Activated naive CD8-positive, alpha-beta T cell treated with anti-CD3 and anti-CD28 coated beads for 36 hours (primary cell): ENCODE results near the gene GTF3A. TPM values are rescaled to one million over a fixed set of nuclear protein-coding genes. Genes with fewer than 3 reads are reported as not detected.

Experiments
- DNase-seq: peaks from one replicate; pipeline ENCODE4 v3.0.0; 2021
- H3K27ac Mint-ChIP-seq: one replicate; pipeline ENCODE4 v1.8.0; 2022; ENCODE audit warnings: mild to moderate bottlenecking, moderate library complexity, mixed read lengths
- H3K27me3 Mint-ChIP-seq: one replicate; pipeline ENCODE4 v1.8.0; 2022; ENCODE audit warnings: mild to moderate bottlenecking, mixed read lengths
- H3K36me3 Mint-ChIP-seq: one replicate; pipeline ENCODE4 v1.8.0; 2021; ENCODE audit warnings: mild to moderate bottlenecking, mixed read lengths
- H3K4me1 Mint-ChIP-seq: one replicate; pipeline ENCODE4 v1.8.0; 2021; ENCODE audit warnings: mixed read lengths
- H3K4me3 Mint-ChIP-seq: one replicate; pipeline ENCODE4 v1.8.0; 2022; ENCODE audit warnings: mild to moderate bottlenecking, moderate library complexity, mixed read lengths
- H3K9me3 Mint-ChIP-seq: one replicate; pipeline ENCODE4 v1.8.0; 2022; ENCODE audit warnings: mixed read lengths
- total RNA-seq, 2 experiments: library from RNA; stranded (reverse); gene quantifications; one replicate each; pipeline ENCODE4 v1.2.3, GENCODE V29; 2021

GTF3A gene
- total RNA-seq, 2 experiments from 2014 or later: 284 to 285 TPM

DNA sequence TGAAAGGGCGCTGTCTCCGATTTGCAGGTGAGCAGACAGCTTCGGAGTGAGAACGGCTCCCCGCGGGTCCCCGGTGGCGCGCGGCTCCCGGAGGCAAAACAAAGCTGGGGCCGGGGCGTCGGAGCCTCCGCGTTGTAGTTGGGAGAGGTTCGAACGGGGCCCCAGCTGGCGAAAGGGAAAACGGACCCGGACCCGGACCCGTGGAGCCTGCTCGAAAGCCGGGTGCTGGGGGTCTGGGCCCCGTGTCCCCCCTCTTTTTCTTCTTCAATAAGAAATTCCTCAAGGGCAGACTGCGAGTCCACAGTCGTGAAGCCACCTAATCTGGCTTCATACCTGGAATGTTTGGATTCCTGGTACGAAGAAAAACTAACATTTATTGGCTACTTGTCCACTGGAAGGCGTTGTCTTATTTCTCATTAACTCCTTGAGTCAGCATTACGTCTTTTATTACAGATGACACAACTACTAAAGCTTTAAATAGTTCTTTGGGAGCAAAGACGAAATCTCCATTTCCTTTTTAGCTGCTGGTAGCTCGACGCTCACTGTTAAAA, 26.6 kb downstream of the GTF3A start:
- Mint-ChIP-seq H3K4me1 (peaks cover 46% of the 10 kb centered on the region), H3K27me3 (no peaks in the 10 kb centered on the region), H3K36me3 (peaks cover 10% of the 10 kb centered on the region), H3K27ac (peak overlapping the region; percentile 96), H3K4me3 (peak overlapping the region; percentile 91), H3K9me3 (no peaks in the 10 kb centered on the region)
- DNase-seq: peak; percentile 20

GRCh38 chr13:27455331-27455855, 31.0 kb downstream of the GTF3A start:
- Mint-ChIP-seq H3K36me3 (no peaks in the 10 kb centered on the region), H3K4me3 (peak overlapping the region; percentile 85), H3K27me3 (no peaks in the 10 kb centered on the region), H3K4me1 (peaks cover 24% of the 10 kb centered on the region), H3K9me3 (no peaks in the 10 kb centered on the region), H3K27ac (peak overlapping the region; percentile 96)
- DNase-seq: no peak

GRCh38 chr13:27461940-27462584, 37.6 kb downstream of the GTF3A start:
- DNase-seq: no peak
- Mint-ChIP-seq H3K9me3 (no peaks in the 10 kb centered on the region), H3K4me3 (no peak overlapping the region), H3K27me3 (no peaks in the 10 kb centered on the region), H3K27ac (no peak overlapping the region), H3K36me3 (no peaks in the 10 kb centered on the region), H3K4me1 (peaks cover 2% of the 10 kb centered on the region)

DNA sequence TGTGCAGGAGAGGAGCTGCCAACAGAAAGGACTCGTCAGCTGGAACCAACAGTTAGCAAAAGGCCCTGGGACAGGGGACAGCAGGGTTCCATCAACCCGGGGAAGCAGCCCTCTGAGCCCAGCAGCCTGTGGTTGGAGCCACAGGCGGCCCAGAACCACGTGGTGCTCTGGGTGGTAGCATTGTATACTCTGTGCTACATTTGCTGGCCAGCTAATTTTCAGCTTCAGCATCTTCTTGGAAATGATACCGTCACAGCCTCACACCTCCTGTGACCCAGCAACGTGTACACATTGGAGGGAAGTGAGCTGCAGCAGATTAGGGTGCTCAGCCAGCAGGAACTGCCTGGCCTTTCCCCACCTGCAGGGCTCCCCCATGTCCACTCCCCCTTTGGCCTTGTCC, 39.1 kb downstream of the GTF3A start:
- H3K9me3 Mint-ChIP-seq: no peaks in the 10 kb centered on the region
- no peak overlapping the region for H3K4me3 Mint-ChIP-seq
- peaks cover 2% of the 10 kb centered on the region for H3K4me1 Mint-ChIP-seq
- no peaks in the 10 kb centered on the region for H3K36me3 Mint-ChIP-seq
- no peaks in the 10 kb centered on the region for H3K27me3 Mint-ChIP-seq
- H3K27ac Mint-ChIP-seq: no peak overlapping the region
- no peak for DNase-seq

DNA sequence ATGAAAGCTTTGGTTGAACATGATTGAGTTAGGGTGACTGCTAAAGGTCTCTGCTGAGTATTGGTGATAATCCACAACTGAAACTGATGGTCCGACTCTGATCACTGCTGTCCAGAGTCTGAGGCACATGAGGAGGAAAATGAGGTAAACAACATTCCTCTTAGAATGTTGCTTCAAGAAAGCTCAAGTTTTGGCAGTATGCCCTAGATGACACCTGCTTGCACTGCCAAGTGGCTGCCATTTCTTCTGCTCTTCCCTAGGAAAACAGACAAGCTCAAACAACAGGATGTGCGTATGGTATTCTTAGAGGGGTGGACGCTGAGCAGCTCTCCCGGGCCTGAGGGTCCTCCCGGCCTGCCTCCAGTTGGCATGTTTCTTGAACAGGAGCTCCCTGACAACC, 41.2 kb downstream of the GTF3A start:
- no peaks in the 10 kb centered on the region for H3K9me3 Mint-ChIP-seq
- no peak overlapping the region for H3K4me3 Mint-ChIP-seq
- no peak for DNase-seq
- no peaks in the 10 kb centered on the region for H3K27me3 Mint-ChIP-seq
- peaks cover 2% of the 10 kb centered on the region for H3K4me1 Mint-ChIP-seq
- H3K36me3 Mint-ChIP-seq: no peaks in the 10 kb centered on the region
- H3K27ac Mint-ChIP-seq: no peak overlapping the region

DNA sequence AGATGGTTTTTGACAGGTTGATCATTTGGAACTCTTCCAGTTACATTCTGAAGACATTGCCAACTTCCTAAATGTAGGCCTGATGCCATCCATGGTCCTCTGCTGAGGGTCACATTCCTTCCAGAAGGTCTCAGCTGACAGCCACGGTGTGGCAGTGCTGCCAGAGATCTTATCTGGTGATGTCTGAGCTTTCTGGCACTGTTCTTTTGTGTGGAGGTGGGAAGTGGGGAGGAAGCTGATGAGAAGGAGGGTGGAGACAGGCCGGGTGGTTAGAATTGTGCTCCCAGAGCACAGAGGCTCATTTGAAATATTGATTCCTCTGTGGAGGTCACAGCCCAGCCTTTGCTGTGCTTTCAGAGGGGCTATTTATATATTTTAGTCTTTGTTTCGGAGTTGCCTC, 42.1 kb downstream of the GTF3A start:
- Mint-ChIP-seq H3K36me3 (no peaks in the 10 kb centered on the region), H3K27ac (no peak overlapping the region), H3K4me1 (peaks cover 2% of the 10 kb centered on the region), H3K9me3 (no peaks in the 10 kb centered on the region), H3K27me3 (no peaks in the 10 kb centered on the region), H3K4me3 (no peak overlapping the region)
- DNase-seq: no peak

DNA sequence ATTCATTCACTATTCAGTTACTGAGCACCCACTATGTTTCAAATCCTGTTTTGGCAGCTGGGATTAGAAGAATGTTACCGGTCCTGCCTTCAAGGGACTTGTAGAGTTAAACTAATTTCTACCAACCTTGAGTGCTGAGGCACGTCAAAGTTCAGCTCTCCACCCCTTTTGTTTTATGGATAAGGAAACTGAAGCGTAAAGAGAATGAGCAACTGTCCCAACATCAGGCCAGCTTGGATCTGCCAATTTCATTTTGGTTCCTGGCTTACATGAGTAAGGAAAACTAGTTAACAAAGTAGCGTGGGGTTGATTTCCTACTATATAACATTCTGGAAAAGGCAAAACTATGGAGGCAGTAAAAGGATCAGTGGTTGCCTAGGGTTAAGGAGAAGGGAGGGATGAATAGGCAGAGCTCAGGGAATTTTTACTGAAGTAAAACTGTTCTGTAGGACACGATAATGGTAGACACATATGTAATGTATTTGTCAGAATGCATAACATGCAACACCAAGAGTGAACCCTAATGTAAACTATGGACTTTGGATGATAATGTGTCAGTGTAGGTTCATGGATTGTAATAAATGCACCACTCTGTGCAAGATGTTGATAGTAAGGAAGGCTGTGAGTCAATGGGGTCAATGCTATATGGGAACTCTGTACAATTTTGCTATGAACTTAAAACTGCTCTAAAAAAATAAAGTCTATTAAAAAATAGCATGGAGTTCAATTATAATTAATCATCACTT, 45.8 kb downstream of the GTF3A start:
- no peaks in the 10 kb centered on the region for H3K36me3 Mint-ChIP-seq
- peaks cover 2% of the 10 kb centered on the region for H3K4me1 Mint-ChIP-seq
- H3K27me3 Mint-ChIP-seq: no peaks in the 10 kb centered on the region
- no peak overlapping the region for H3K4me3 Mint-ChIP-seq
- DNase-seq: no peak
- H3K27ac Mint-ChIP-seq: no peak overlapping the region
- no peaks in the 10 kb centered on the region for H3K9me3 Mint-ChIP-seq

DNA sequence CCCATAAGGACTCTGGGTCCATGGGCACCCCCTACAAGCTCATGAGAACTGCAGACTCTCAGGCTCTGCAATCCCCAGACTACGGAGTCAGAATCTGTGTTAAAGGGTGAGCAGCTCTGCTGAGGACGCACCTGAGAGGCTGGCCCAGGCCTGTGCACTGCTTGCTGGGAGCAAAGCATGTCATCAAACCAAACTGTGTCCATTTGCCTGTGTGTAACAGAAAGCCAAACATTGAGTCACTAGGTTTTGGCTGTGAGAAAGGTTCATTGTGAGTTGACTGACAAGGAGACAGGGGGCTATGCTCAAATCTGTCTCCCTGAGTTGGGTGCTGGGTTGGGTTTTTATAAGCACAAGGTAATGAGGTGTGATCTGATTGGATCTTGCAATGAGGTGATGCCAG, 48.0 kb downstream of the GTF3A start:
- Mint-ChIP-seq H3K4me3 (no peak overlapping the region), H3K36me3 (no peaks in the 10 kb centered on the region), H3K27ac (no peak overlapping the region), H3K9me3 (no peaks in the 10 kb centered on the region), H3K27me3 (no peaks in the 10 kb centered on the region), H3K4me1 (peaks cover 4% of the 10 kb centered on the region)
- DNase-seq: no peak

DNA sequence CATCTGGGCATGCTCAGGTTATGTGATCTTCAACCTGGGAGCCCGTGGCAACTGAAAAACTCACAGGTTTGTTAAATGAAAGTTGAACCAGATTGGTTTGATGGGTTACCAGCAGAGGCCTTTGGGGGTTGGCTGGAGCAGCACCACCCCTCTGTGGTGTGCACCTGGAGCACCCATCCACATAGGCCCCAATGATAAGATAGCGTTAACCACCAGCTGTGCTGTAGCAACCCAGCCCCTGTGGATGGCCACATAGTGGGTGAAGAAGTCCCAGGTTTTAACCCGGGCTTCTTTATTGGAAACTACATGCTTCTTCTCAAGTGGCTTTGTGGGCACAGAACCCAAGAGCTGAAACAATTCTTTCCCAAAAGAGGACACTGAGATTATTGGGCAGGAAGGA, 48.5 kb downstream of the GTF3A start:
- no peak overlapping the region for H3K27ac Mint-ChIP-seq
- no peak overlapping the region for H3K4me3 Mint-ChIP-seq
- H3K36me3 Mint-ChIP-seq: no peaks in the 10 kb centered on the region
- no peaks in the 10 kb centered on the region for H3K9me3 Mint-ChIP-seq
- H3K4me1 Mint-ChIP-seq: peaks cover 8% of the 10 kb centered on the region
- no peak for DNase-seq
- H3K27me3 Mint-ChIP-seq: no peaks in the 10 kb centered on the region

DNA sequence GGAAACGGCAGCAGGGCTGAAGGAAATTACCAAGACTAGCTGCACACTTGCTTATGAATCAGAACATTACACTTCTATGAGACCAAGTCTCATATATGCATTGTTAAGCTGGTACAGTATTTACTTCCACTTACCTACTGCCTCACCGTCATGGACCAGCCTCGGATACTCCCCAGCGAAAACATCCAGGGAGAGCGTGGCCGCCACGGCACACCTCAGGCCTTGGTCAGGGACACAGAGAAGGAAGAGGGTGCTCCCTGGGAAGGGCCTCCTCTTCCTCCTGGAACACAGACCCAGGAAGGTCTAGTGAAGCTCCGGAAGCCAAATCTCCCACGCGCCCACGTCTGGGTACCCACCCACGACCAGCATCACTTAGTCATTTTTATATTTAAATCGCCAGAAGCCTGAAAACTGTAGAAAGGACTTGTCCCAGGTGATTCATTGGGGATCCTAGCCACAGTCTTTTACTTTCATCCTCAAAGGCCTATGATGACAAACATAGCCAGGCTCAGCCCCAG, 50.4 kb downstream of the GTF3A start:
- H3K36me3 Mint-ChIP-seq: no peaks in the 10 kb centered on the region
- H3K4me3 Mint-ChIP-seq: no peak overlapping the region
- H3K27ac Mint-ChIP-seq: no peak overlapping the region
- DNase-seq: no peak
- H3K27me3 Mint-ChIP-seq: no peaks in the 10 kb centered on the region
- H3K9me3 Mint-ChIP-seq: no peaks in the 10 kb centered on the region
- peaks cover 12% of the 10 kb centered on the region for H3K4me1 Mint-ChIP-seq

DNA sequence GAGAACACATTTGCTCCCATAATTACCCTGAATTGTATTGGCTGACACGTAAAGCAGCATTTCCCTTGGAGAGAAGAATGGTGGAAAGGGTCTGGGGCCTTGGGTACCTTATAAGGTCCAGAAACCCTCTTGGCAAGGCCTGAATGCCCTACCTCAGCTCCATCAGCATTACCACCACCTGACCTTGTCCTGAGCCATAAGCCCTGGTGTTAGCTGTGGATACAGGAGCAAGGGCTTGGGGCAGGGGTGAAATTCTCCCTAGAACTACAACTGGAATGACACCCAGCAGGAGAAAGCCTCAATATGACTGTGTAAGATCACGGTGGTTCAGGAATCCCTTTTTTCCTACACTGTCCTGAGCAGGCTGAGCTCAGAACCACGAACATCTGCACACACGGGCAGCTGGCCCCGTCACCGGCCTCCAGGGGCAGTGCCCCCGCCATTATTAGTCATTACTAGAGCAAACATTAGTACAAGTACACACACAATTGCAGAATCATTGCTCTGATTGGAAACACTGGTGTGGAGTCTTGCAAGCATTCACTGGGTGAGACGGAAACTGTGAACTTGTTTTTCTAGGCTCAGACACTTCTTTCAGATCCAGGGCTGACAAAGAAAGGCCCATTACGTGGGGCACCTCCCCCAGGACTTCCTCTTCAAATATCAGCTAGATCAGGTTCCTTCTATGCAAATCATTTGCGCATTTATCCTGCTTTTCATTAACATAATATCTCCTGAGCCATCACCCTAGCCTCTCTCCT, 52.7 kb downstream of the GTF3A start:
- Mint-ChIP-seq H3K4me1 (peaks cover 15% of the 10 kb centered on the region), H3K9me3 (peaks cover 3% of the 10 kb centered on the region), H3K27me3 (peaks cover 5% of the 10 kb centered on the region), H3K4me3 (no peak overlapping the region), H3K36me3 (no peaks in the 10 kb centered on the region), H3K27ac (no peak overlapping the region)
- no peak for DNase-seq

DNA sequence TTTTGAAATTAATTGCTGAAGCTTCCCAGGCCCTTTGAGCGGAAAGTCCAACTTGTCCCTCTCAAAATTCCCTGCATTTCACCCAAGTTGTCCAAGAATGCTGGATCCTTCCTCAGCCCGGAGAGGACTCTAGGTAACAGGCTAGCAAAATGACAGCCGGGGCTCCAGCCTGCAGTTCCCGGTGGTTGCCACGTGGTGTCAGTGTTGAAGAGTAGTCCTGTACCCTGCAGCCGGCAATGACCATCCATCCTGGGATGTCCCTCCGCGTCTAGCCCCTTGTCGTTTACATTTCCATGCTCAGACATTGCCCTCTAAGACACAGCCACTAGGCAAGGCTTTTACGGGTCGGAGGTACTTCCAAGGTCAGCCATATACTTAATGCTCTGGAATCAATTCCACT, 57.3 kb downstream of the GTF3A start:
- H3K36me3 Mint-ChIP-seq: no peaks in the 10 kb centered on the region
- H3K27me3 Mint-ChIP-seq: peaks cover 7% of the 10 kb centered on the region
- H3K4me3 Mint-ChIP-seq: no peak overlapping the region
- H3K4me1 Mint-ChIP-seq: peaks cover 15% of the 10 kb centered on the region
- H3K9me3 Mint-ChIP-seq: peaks cover 4% of the 10 kb centered on the region
- no peak overlapping the region for H3K27ac Mint-ChIP-seq
- peak; percentile 24 for DNase-seq

- H3K4me3 Mint-ChIP-seq: no peak overlapping the region
- H3K36me3 Mint-ChIP-seq: no peaks in the 10 kb centered on the region
- peaks cover 6% of the 10 kb centered on the region for H3K4me1 Mint-ChIP-seq
- H3K27me3 Mint-ChIP-seq: peaks cover 7% of the 10 kb centered on the region
- DNase-seq: no peak
- no peak overlapping the region for H3K27ac Mint-ChIP-seq
- peaks cover 4% of the 10 kb centered on the region for H3K9me3 Mint-ChIP-seq
Observed at GRCh38 chr13:27482983-27483382, 58.6 kb downstream of the GTF3A start.

- DNase-seq: no peak
- no peak overlapping the region for H3K27ac Mint-ChIP-seq
- H3K27me3 Mint-ChIP-seq: peaks cover 7% of the 10 kb centered on the region
Observed at GRCh38 chr13:27483421-27483820, 59.0 kb downstream of the GTF3A start.

More at GRCh38 chr13:27483421-27483820, 59.0 kb downstream of the GTF3A start:
- no peaks in the 10 kb centered on the region for H3K36me3 Mint-ChIP-seq
- peaks cover 4% of the 10 kb centered on the region for H3K9me3 Mint-ChIP-seq
- H3K4me1 Mint-ChIP-seq: peaks cover 3% of the 10 kb centered on the region
- no peak overlapping the region for H3K4me3 Mint-ChIP-seq
